LNCaP clone FGC (cell line): ENCODE results near the gene AKAP12.

Experiments used
- DNase-seq: peaks from one replicate; pipeline ENCODE4 v3.0.0-alpha.2; 2011; ENCODE audit warnings: low read depth
- H3K4me3 ChIP-seq: 2 replicates; pipeline ENCODE4 v1.5.1; 2011; ENCODE audit warnings: mild to moderate bottlenecking, low read depth, low read length, control low read depth
- CTCF ChIP-seq: IDR thresholded peaks from 2 replicates; pipeline ENCODE4 v1.5.1; 2012; ENCODE audit warnings: mild to moderate bottlenecking; ENCODE audit not compliant: control insufficient read depth, insufficient read depth; ENCODE audit errors: extremely low read depth

The AKAP12 gene

GRCh38 chr6:151255811-151256210 is 16.0 kb downstream of the AKAP12 start:
- no peak for TF ChIP-seq CTCF
- DNase-seq, result no peak
- H3K4me3 ChIP-seq, result no peak overlapping the region

GRCh38 chr6:151257985-151258445 is 18.2 kb downstream of the AKAP12 start:
- H3K4me3 ChIP-seq, result no peak overlapping the region
- no peak for DNase-seq
- no peak for TF ChIP-seq CTCF

- DNase-seq, result no peak
- H3K4me3 ChIP-seq, result no peak overlapping the region
- TF ChIP-seq CTCF, result no peak
Measured at GRCh38 chr6:151260205-151260604, 20.4 kb downstream of the AKAP12 start.

GRCh38 chr6:151263035-151263434 is 23.3 kb downstream of the AKAP12 start:
- TF ChIP-seq CTCF, result no peak
- no peak overlapping the region for H3K4me3 ChIP-seq
- no peak for DNase-seq

GRCh38 chr6:151263967-151264366 is 24.2 kb downstream of the AKAP12 start:
- no peak for TF ChIP-seq CTCF
- no peak for DNase-seq

GRCh38 chr6:151265282-151265681 is 25.5 kb downstream of the AKAP12 start:
- TF ChIP-seq CTCF, result no peak
- no peak for DNase-seq
- no peak overlapping the region for H3K4me3 ChIP-seq

More at GRCh38 chr6:151263967-151264366, 24.2 kb downstream of the AKAP12 start:
- no peak overlapping the region for H3K4me3 ChIP-seq

- no peak for DNase-seq
- TF ChIP-seq CTCF, result no peak
- no peak overlapping the region for H3K4me3 ChIP-seq
Measured at GRCh38 chr6:151269321-151269995, 29.7 kb downstream of the AKAP12 start.
